Nephron (organoid): ENCODE results near the gene ADAMTSL1.

Experiments
- H3K27ac Mint-ChIP-seq, 3 experiments: 2 replicates each; pipeline ENCODE4 v1.8.0; 2020; ENCODE audit warnings: mixed read lengths in 3 of 3, mild to moderate bottlenecking in 2 of 3, moderate library complexity in 1 of 3
- H3K27me3 Mint-ChIP-seq: 2 replicates; pipeline ENCODE4 v1.8.0; 2021; ENCODE audit warnings: low read depth, mild to moderate bottlenecking, moderate library complexity, mixed read lengths
- H3K36me3 Mint-ChIP-seq: 2 replicates; pipeline ENCODE4 v1.8.0; 2020; ENCODE audit warnings: low read depth, mixed read lengths
- H3K4me1 Mint-ChIP-seq: 2 replicates; pipeline ENCODE4 v1.8.0; 2020; ENCODE audit warnings: mixed read lengths
- H3K4me3 Mint-ChIP-seq, 3 experiments: 2 replicates each; pipeline ENCODE4 v1.8.0; 2020; ENCODE audit warnings: mild to moderate bottlenecking in 3 of 3, mixed read lengths in 3 of 3, moderate library complexity in 2 of 3
- H3K9me3 Mint-ChIP-seq: 2 replicates; pipeline ENCODE4 v1.8.0; 2020; ENCODE audit warnings: mixed read lengths
- TF ChIP-seq, protein P1 (sequence below), 3 experiments: fragments of 200-600 bp; sonication (generic); IDR thresholded peaks; one replicate each; pipeline ENCODE4 v1.5.0; 2021; ENCODE audit warnings: antibody characterized with exemption in 3 of 3; ENCODE audit not compliant: unreplicated experiment in 3 of 3

Gene ADAMTSL1

DNA sequence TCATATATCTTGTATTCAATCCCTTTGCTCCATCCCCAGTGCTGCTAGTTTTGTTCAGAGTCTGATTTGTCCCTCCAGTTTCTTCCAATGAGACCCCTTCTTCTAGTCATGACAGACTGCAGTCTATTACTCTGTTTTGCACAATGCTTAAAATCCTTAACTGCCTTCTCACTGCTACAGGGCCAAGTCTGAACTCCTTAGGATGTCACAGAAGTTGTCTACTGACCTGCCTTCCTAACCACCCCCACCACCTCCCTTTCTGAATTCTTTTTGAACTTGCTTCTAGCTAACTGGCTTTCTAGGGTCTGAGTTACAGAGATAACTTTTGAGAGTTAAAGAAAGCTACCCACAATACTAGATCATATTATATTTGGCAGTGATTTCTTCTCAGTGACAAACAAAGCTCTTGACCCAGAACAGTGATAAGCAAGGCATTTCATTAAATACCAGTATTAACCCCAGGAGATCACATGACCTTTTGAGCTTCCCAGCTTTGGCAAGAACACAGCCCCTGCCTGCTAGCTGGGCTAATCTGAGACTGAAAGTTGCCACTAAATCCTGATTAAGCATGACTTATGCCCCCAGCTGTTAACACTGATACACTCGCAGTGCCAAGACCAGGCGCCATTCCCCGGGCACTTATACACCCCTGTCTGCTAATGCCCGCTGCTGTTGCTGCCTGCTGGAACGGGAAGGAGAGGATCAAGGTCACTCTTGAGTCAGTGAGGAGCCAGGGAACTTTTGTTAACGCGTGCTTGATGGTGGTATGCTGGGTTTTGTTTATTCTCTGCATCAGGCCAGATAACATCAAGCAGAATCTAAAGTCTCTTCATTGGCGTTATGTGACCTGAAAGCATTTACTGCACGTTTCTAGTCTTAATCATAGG is 36.4 kb upstream of the ADAMTSL1 start:
- H3K27me3 Mint-ChIP-seq: peaks cover 5% of the 10 kb centered on the region
- H3K36me3 Mint-ChIP-seq: no peaks in the 10 kb centered on the region
- peaks cover 43% of the 10 kb centered on the region for H3K4me1 Mint-ChIP-seq
- no peaks in the 10 kb centered on the region for H3K9me3 Mint-ChIP-seq
- H3K4me3 Mint-ChIP-seq: peak overlapping the region; percentile 61 to 76 (median 62)
- peak overlapping the region; percentile 92 to 98 (median 94) for H3K27ac Mint-ChIP-seq
- TF ChIP-seq, protein P1, sequence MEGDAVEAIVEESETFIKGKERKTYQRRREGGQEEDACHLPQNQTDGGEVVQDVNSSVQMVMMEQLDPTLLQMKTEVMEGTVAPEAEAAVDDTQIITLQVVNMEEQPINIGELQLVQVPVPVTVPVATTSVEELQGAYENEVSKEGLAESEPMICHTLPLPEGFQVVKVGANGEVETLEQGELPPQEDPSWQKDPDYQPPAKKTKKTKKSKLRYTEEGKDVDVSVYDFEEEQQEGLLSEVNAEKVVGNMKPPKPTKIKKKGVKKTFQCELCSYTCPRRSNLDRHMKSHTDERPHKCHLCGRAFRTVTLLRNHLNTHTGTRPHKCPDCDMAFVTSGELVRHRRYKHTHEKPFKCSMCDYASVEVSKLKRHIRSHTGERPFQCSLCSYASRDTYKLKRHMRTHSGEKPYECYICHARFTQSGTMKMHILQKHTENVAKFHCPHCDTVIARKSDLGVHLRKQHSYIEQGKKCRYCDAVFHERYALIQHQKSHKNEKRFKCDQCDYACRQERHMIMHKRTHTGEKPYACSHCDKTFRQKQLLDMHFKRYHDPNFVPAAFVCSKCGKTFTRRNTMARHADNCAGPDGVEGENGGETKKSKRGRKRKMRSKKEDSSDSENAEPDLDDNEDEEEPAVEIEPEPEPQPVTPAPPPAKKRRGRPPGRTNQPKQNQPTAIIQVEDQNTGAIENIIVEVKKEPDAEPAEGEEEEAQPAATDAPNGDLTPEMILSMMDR (IDR thresholded peaks at IDR 0.05; ENCODE audit: unreplicated experiment in 3 of 3): no peak

DNA sequence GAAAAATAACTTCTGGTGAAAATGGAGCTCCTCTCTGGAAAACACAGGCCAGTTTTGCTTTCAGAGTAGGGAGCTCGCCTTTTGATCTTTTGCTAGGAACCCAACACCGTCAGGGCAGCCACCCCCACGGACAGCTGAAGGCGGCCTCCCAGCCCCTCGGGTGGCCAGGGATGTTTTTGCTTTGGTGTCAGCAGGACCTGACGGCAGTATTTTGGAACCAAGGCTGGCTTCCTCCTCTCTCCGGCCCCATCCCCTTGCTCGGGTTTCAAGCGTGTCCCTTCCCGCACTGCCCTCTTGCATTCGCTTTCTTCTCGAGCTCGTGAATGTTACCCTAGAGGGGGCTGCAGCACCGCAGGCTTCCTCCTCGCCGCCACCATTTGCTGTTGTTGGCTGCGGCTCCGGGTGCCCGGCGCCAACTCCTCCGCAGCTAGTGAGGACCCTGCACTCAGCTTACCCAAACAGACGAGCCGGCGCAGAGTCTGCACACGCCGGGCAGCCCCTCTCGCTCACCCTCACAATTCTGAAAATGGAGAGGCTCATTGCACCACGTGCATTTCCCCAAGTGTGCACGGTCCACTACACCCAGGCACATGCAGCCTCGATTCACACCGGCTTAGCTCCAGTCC is 35.5 kb upstream of the ADAMTSL1 start:
- H3K27ac Mint-ChIP-seq: peak overlapping the region; percentile 92 to 98 (median 94)
- no peaks in the 10 kb centered on the region for H3K36me3 Mint-ChIP-seq
- no peaks in the 10 kb centered on the region for H3K9me3 Mint-ChIP-seq
- peak overlapping the region; percentile 61 to 76 (median 62) for H3K4me3 Mint-ChIP-seq
- peaks cover 52% of the 10 kb centered on the region for H3K4me1 Mint-ChIP-seq
- TF ChIP-seq, protein P1 (IDR thresholded peaks at IDR 0.05; ENCODE audit: unreplicated experiment in 3 of 3): peak; percentile 22 to 45 (median 32)
- H3K27me3 Mint-ChIP-seq: peaks cover 5% of the 10 kb centered on the region

DNA sequence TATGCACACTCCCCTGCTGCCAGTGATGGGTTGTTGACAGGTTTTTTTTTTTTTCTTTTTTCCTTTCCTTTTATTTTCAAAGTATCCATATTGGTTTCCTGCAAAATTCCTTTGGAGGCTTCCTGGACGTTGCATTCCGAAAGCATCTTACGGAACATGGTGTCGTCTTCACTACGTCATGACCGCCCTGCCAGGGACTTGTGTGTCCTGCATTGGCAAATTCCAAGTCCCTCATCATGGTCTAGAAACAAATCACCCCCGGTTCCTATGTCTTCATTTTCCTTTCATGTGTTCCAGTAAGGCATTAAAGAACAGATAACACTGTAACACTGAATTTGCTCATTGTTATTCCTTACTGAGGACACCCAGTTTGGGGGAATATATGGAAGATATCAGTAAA is 35.0 kb upstream of the ADAMTSL1 start:
- Mint-ChIP-seq H3K36me3 (no peaks in the 10 kb centered on the region), H3K27ac (peak overlapping the region; percentile 92 to 98 (median 94)), H3K4me3 (peak overlapping the region; percentile 61 to 76 (median 62)), H3K27me3 (peaks cover 5% of the 10 kb centered on the region), H3K9me3 (no peaks in the 10 kb centered on the region), H3K4me1 (peaks cover 54% of the 10 kb centered on the region)
- TF ChIP-seq, protein P1 (IDR thresholded peaks at IDR 0.05; ENCODE audit: unreplicated experiment in 3 of 3): no peak

DNA sequence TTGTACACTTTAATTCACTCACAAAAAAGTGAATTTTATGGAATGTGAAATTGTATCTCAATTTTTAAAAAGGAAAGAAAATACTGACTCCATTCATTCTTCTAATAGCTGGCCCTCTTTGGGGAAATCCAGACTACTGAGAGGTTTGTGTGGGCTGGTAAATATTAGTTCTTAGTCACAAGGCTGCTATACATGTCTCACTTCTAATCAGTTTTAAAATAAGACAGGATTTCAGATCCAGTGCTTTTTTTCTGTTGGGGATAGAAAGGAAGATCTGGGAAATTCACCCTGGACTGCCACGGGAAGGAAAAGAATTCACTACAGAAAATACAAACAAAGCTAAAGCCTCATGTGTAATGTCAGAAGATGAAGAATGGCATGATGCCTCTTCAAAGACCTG is 32.7 kb upstream of the ADAMTSL1 start:
- Mint-ChIP-seq H3K4me1 (peaks cover 47% of the 10 kb centered on the region), H3K27ac (peak overlapping the region; percentile 44 to 52 (median 51)), H3K27me3 (peaks cover 5% of the 10 kb centered on the region), H3K4me3 (no peak overlapping the region), H3K36me3 (no peaks in the 10 kb centered on the region), H3K9me3 (no peaks in the 10 kb centered on the region)
- TF ChIP-seq, protein P1 (IDR thresholded peaks at IDR 0.05; ENCODE audit: unreplicated experiment in 3 of 3): no peak

DNA sequence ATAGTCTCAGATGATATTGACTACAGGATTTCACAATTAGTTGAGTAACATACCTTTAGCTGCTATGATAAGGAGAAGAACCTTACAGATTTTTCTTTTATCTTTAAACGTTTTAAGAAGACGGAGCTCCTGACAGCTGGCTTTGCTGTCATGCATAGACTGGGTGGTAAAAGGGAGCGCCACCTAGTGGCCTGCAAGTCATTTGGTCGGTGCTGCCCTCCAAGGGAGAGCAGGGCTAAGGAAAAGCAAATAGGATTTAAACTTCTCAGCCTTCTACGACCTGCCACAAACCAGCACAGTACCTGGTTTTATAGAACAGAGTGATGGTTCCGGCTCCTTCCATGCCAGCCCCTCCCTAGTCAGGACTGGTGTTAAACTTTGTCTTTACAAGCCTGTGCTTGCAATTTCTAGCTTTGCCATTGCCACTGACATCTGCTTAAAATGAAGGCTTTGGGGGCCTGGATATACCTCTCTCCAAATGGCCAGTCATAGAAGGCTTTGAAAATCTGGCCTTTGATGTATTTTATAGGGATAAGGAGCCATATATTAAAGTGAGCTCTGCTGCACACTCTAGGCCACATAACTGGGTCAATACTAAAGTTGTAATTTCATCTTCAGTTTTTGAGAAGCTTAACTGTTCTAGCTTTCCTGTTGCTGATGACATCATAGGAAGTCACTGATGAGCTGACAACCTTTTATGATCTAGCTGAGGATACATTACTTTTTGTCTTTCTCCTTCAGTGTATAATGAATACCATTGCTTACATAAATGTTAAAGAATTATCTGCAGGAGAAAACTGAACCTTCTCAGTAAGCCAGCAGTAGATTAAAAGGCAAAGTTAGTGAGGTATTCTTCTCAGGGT is 31.1 kb upstream of the ADAMTSL1 start:
- peak overlapping the region; percentile 63 to 80 (median 70) for H3K27ac Mint-ChIP-seq
- TF ChIP-seq, protein P1 (IDR thresholded peaks at IDR 0.05; ENCODE audit: unreplicated experiment in 3 of 3): peak; percentile 91 to 94 (median 93)
- H3K36me3 Mint-ChIP-seq: no peaks in the 10 kb centered on the region

More for the DNA sequence above, 31.1 kb upstream of the ADAMTSL1 start:
- Mint-ChIP-seq H3K27me3 (no peaks in the 10 kb centered on the region), H3K4me3 (no peak overlapping the region), H3K9me3 (no peaks in the 10 kb centered on the region), H3K4me1 (peaks cover 34% of the 10 kb centered on the region)
